Activated CD4-positive, alpha-beta T cell treated with anti-CD3 and anti-CD28 coated beads, Interleukin-2, amount 50 U/mL, for 4 hours (primary cell): ENCODE data around the gene BCAM.
"Not testable (repeated sequence)": the region's sequence is repeated elsewhere in the genome, so short reads cannot be mapped to it uniquely, and the experiment has no call there.

Experiments
- DNase-seq, 2 experiments: peaks; one replicate each; pipeline ENCODE4 v3.0.0-alpha.2; 2020

The BCAM gene

GRCh38 chr19:44819246-44819832 is 10.4 kb downstream of the BCAM start:
- DNase-seq, result no peak

GRCh38 chr19:44820648-44821609 is 12.0 kb downstream of the BCAM start:
- no peak for DNase-seq

GRCh38 chr19:44822177-44822576 is 13.3 kb downstream of the BCAM start:
- DNase-seq, result no peak

GRCh38 chr19:44822670-44823372 is 13.9 kb downstream of the BCAM start:
- DNase-seq, result no peak

- no peak for DNase-seq
Measured at GRCh38 chr19:44823373-44823698, 14.4 kb downstream of the BCAM start.

GRCh38 chr19:44824761-44825160 is 15.9 kb downstream of the BCAM start:
- no peak for DNase-seq

GRCh38 chr19:44832875-44833274 is 24.0 kb downstream of the BCAM start:
- not testable (repeated sequence) for DNase-seq

- DNase-seq, result not testable (repeated sequence)
Measured at GRCh38 chr19:44834399-44834798, 25.5 kb downstream of the BCAM start.

- DNase-seq, result no peak
Measured at GRCh38 chr19:44839276-44839675, 30.4 kb downstream of the BCAM start.

- no peak for DNase-seq
Measured at GRCh38 chr19:44840811-44841210, 31.9 kb downstream of the BCAM start.

GRCh38 chr19:44841231-44841630 is 32.3 kb downstream of the BCAM start:
- DNase-seq, result no peak

- no peak for DNase-seq
Measured at GRCh38 chr19:44845286-44845611, 36.3 kb downstream of the BCAM start.

- peak; percentile 67 to 71 for DNase-seq
Measured at GRCh38 chr19:44845612-44846454, 36.9 kb downstream of the BCAM start, which contains the start of gene NECTIN2. TSS of gene NECTIN2 (plus strand) at chr19:44846297. CDS start at chr19:44846526, 229 bp downstream.

- no peak for DNase-seq
Measured at GRCh38 chr19:44846455-44847143, 37.7 kb downstream of the BCAM start.

GRCh38 chr19:44847144-44848035 is 38.5 kb downstream of the BCAM start:
- DNase-seq, result no peak

GRCh38 chr19:44848036-44848811 is 39.3 kb downstream of the BCAM start:
- no peak for DNase-seq

GRCh38 chr19:44848812-44849447 is 40.0 kb downstream of the BCAM start:
- no peak for DNase-seq

GRCh38 chr19:44850641-44851109 is 41.8 kb downstream of the BCAM start:
- no peak for DNase-seq

GRCh38 chr19:44851427-44851826 is 42.5 kb downstream of the BCAM start:
- no peak for DNase-seq

- no peak for DNase-seq
Measured at GRCh38 chr19:44855606-44856005, 46.7 kb downstream of the BCAM start.
